CD4-positive, alpha-beta memory T cell (primary cell): ENCODE results near the gene IGFL1. TPM values are rescaled to one million over a fixed set of nuclear protein-coding genes. Genes with fewer than 3 reads are reported as not detected.
A peak's percentile ranks its signal among the peaks of the same experiment; 100 is the strongest.
"Not testable (repeated sequence)": the region's sequence is repeated elsewhere in the genome, so short reads cannot be mapped to it uniquely, and the experiment has no call there.

Experiments
- CTCF ChIA-PET: fragments of 350-600 bp; sonication (Branson Sonifier 250); formaldehyde crosslinking; loops from one replicate; lab custom pipeline; 2021; ENCODE audit warnings: inconsistent platforms; ENCODE audit not compliant: partially characterized antibody; lab: Charles Lee
- POLR2A ChIA-PET: fragments of 350-600 bp; sonication (Branson Sonifier 250); formaldehyde crosslinking; loops from one replicate; lab custom pipeline; 2021; ENCODE audit not compliant: partially characterized antibody; lab: Charles Lee
- DNase-seq, 5 donors: peaks; one replicate each; pipeline versions ENCODE4 v3.0.0 to v3.0.0-alpha.2; 2020 to 2022; ENCODE audit warnings: mixed read lengths in 1 of 5
- H3K27ac ChIP-seq: one replicate; pipeline ENCODE4 v1.7.0; 2013; ENCODE audit warnings: low read depth, low read length
- H3K27me3 ChIP-seq: 2 replicates; pipeline ENCODE4 v1.7.0; 2013; ENCODE audit warnings: mild to moderate bottlenecking, low read length, moderate library complexity; ENCODE audit not compliant: insufficient read depth
- H3K36me3 ChIP-seq: 2 replicates; pipeline ENCODE4 v1.7.0; 2013; ENCODE audit warnings: mild to moderate bottlenecking, low read length, moderate library complexity; ENCODE audit not compliant: insufficient read depth
- H3K4me1 ChIP-seq: 2 replicates; pipeline ENCODE4 v1.7.0; 2013; ENCODE audit warnings: mild to moderate bottlenecking, low read length, moderate library complexity; ENCODE audit not compliant: insufficient read depth
- H3K4me3 ChIP-seq, 2 donors: one replicate each; pipeline ENCODE4 v1.7.0; 2013; ENCODE audit warnings: low read length in 2 of 2, mild to moderate bottlenecking in 1 of 2
- H3K9me3 ChIP-seq, 2 donors: one replicate each; pipeline ENCODE4 v1.7.0; 2013; ENCODE audit warnings: low read length in 2 of 2, control low read depth in 1 of 2; ENCODE audit not compliant: control insufficient read depth in 1 of 2
- H3K27ac Mint-ChIP-seq, 7 donors: one replicate each; pipeline ENCODE4 v1.8.0; 2020 to 2021; ENCODE audit warnings: mixed read lengths in 7 of 7, mild to moderate bottlenecking in 6 of 7, inconsistent platforms in 3 of 7, moderate library complexity in 3 of 7
- H3K27me3 Mint-ChIP-seq, 2 donors: one replicate each; pipeline ENCODE4 v1.8.0; 2020 to 2021; ENCODE audit warnings: mixed read lengths in 2 of 2
- H3K36me3 Mint-ChIP-seq, 2 donors: one replicate each; pipeline ENCODE4 v1.8.0; 2020 to 2021; ENCODE audit warnings: mixed read lengths in 2 of 2, inconsistent platforms in 1 of 2, mild to moderate bottlenecking in 1 of 2
- H3K4me1 Mint-ChIP-seq, 4 donors: one replicate each; pipeline ENCODE4 v1.8.0; 2020 to 2021; ENCODE audit warnings: mixed read lengths in 4 of 4, mild to moderate bottlenecking in 1 of 4
- H3K4me3 Mint-ChIP-seq, 8 donors: one replicate each; pipeline ENCODE4 v1.8.0; 2020 to 2021; ENCODE audit warnings: mixed read lengths in 8 of 8, mild to moderate bottlenecking in 7 of 8, moderate library complexity in 6 of 8, inconsistent platforms in 3 of 8
- H3K9me3 Mint-ChIP-seq, 8 donors: one replicate each; pipeline ENCODE4 v1.8.0; 2020 to 2021; ENCODE audit warnings: mixed read lengths in 8 of 8, mild to moderate bottlenecking in 5 of 8, inconsistent platforms in 3 of 8, moderate library complexity in 1 of 8
- intact Hi-C: fragments of 100-400 bp; cut with micrococcal nuclease; formaldehyde crosslinking; loops from one replicate; pipeline ENCODE4 v1.15.1; 2023
- polyA plus RNA-seq, 2 donors: library from polyadenylated mRNA; unstranded; fragments of 300-500 nt; fragmentation: Illumina TruSeq; gene quantifications; one replicate each; pipeline ENCODE4 v1.2.3, GENCODE V29; 2021
- total RNA-seq, 2 experiments: library from RNA; stranded (reverse); gene quantifications; one replicate each; pipeline ENCODE4 v1.2.3, GENCODE V29; 2021

Gene IGFL1
- total and polyA plus RNA-seq, 4 experiments from 2014 or later: not detected

- intact Hi-C loops, H3K27me3 ChIP-seq, H3K36me3 ChIP-seq, H3K36me3 Mint-ChIP-seq, H3K4me3 Mint-ChIP-seq, H3K27ac Mint-ChIP-seq, H3K4me3 ChIP-seq, H3K4me1 ChIP-seq, CTCF ChIA-PET, H3K27ac ChIP-seq, H3K9me3 Mint-ChIP-seq, H3K9me3 ChIP-seq, H3K4me1 Mint-ChIP-seq, POLR2A ChIA-PET, DNase-seq: not testable (repeated sequence)
- H3K27me3 Mint-ChIP-seq: peaks cover 24 to 34% of the 10 kb centered on the region in 2 donors
Observed at GRCh38 chr19:46195919-46196318, 33.6 kb upstream of the IGFL1 start.

- H3K4me1 Mint-ChIP-seq: no peaks in the 10 kb centered on the region
Observed at GRCh38 chr19:46196410-46197124, 33.0 kb upstream of the IGFL1 start.

GRCh38 chr19:46197314-46198070, 32.0 kb upstream of the IGFL1 start:
- Mint-ChIP-seq H3K27me3 (peaks cover 20 to 38% of the 10 kb centered on the region in 2 donors), H3K4me1 (peaks cover 0 to 2% (median 0%) of the 10 kb centered on the region in 4 donors), H3K4me3 (no peak overlapping the region), H3K27ac (no peak overlapping the region), H3K9me3 (peaks cover 0 to 2% (median 0%) of the 10 kb centered on the region in 8 donors), H3K36me3 (no peaks in the 10 kb centered on the region)
- no peak for DNase-seq
- Histone ChIP-seq H3K27ac (no peak overlapping the region), H3K36me3 (no peaks in the 10 kb centered on the region), H3K4me1 (no peaks in the 10 kb centered on the region), H3K4me3 (no peak overlapping the region), H3K27me3 (no peaks in the 10 kb centered on the region), H3K9me3 (no peaks in the 10 kb centered on the region)
- ChIA-PET POLR2A (no interaction called here), CTCF (no interaction called here)
- intact Hi-C loops: no loop called here

More at GRCh38 chr19:46196410-46197124, 33.0 kb upstream of the IGFL1 start:
- Histone ChIP-seq H3K4me3 (no peak overlapping the region), H3K36me3 (no peaks in the 10 kb centered on the region), H3K27ac (no peak overlapping the region), H3K4me1 (no peaks in the 10 kb centered on the region), H3K9me3 (no peaks in the 10 kb centered on the region), H3K27me3 (no peaks in the 10 kb centered on the region)
- no peak for DNase-seq
- H3K27ac Mint-ChIP-seq: no peak overlapping the region
- peaks cover 22 to 32% of the 10 kb centered on the region in 2 donors for H3K27me3 Mint-ChIP-seq
- CTCF ChIA-PET: no interaction called here
- intact Hi-C loops: no loop called here
- peak overlapping the region in 1 of 8 donors; percentile 21 for H3K4me3 Mint-ChIP-seq
- H3K9me3 Mint-ChIP-seq: peaks cover 0 to 2% (median 0%) of the 10 kb centered on the region in 8 donors
- H3K36me3 Mint-ChIP-seq: no peaks in the 10 kb centered on the region
- POLR2A ChIA-PET: no interaction called here

DNA sequence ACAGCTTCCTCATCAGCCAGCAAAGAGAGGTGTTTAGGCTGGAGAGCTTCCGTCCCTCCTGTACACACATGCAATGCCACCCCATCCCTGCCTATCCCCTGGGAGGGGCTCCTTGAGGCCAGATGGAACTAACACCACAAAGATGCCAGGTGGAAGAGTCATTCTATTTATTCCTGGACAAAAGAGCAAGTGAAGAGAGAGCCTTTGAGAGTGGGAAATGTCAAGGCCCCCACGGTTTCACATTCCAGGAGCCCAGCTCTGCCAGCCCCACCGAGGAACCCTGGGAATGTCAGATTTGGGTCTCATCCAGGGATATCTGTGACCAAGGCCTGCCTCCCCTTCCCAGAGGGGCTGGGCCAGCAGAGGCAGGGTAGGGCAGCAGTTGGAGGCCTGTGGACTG, 30.8 kb upstream of the IGFL1 start:
- Mint-ChIP-seq H3K4me1 (peaks cover 0 to 2% (median 0%) of the 10 kb centered on the region in 4 donors), H3K9me3 (peaks cover 0 to 2% (median 0%) of the 10 kb centered on the region in 8 donors), H3K4me3 (no peak overlapping the region), H3K36me3 (no peaks in the 10 kb centered on the region), H3K27ac (peak overlapping the region in 1 of 7 donors; percentile 52), H3K27me3 (peaks cover 27 to 36% of the 10 kb centered on the region in 2 donors)
- DNase-seq: no peak
- no peaks in the 10 kb centered on the region for H3K27me3 ChIP-seq
- ChIA-PET CTCF (no interaction called here), POLR2A (no interaction called here)
- H3K4me1 ChIP-seq: no peaks in the 10 kb centered on the region
- H3K36me3 ChIP-seq: no peaks in the 10 kb centered on the region
- no peaks in the 10 kb centered on the region for H3K9me3 ChIP-seq
- H3K27ac ChIP-seq: no peak overlapping the region
- H3K4me3 ChIP-seq: no peak overlapping the region
- intact Hi-C loops: no loop called here

DNA sequence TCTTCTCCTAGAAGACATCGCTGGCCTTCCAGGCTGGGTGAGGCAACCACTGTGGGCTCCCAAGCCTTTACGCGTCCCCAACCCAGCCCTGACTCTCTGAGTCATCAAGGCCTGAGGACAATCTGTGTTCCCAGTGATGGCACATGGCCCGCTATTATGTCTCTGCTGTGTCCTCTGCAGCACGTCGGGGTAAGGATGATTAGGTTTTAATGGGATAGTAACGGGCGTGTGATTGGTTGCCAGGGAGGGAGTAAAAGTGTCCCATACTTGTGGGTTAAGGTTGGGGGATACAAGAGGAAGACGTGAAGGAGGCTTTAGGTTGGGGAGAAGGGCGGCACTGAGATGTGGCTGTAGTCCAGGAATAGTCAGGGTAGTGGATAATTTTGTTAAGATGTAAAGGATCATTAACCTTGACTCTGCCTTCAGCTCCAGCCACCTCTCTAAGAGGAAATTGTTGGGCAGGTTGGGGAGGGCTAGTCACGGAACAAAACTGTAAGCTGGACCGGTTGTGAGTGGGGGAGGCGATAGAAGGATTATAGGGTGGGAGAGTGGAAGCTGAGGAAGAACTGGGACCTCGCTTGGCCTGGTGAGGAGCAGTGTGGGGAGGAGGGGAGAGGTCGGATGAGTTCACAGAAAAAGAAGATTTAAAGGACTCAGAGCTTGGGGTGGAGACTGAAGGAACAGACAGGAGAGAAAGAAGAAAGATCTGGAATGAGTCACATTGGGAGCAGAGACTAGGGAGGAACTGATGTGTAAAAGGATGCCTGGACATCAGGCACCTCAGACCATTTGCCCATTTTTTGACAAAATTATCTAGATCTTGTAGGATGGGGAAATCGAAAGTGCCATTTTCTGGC, 27.9 kb upstream of the IGFL1 start:
- Mint-ChIP-seq H3K36me3 (no peaks in the 10 kb centered on the region), H3K27me3 (peaks cover 19 to 22% of the 10 kb centered on the region in 2 donors), H3K27ac (no peak overlapping the region), H3K4me3 (no peak overlapping the region), H3K4me1 (peaks cover 0 to 2% (median 0%) of the 10 kb centered on the region in 4 donors), H3K9me3 (peaks cover 0 to 2% (median 0%) of the 10 kb centered on the region in 8 donors)
- H3K9me3 ChIP-seq: no peaks in the 10 kb centered on the region
- no peaks in the 10 kb centered on the region for H3K4me1 ChIP-seq
- ChIA-PET POLR2A (no interaction called here), CTCF (no interaction called here)
- no peak overlapping the region for H3K4me3 ChIP-seq
- no peak overlapping the region for H3K27ac ChIP-seq
- intact Hi-C loops: no loop called here
- no peak for DNase-seq
- H3K27me3 ChIP-seq: no peaks in the 10 kb centered on the region
- H3K36me3 ChIP-seq: no peaks in the 10 kb centered on the region

- H3K27ac ChIP-seq: no peak overlapping the region
- Mint-ChIP-seq H3K4me3 (no peak overlapping the region), H3K27ac (no peak overlapping the region), H3K36me3 (no peaks in the 10 kb centered on the region), H3K4me1 (peaks cover 0 to 2% (median 0%) of the 10 kb centered on the region in 4 donors), H3K9me3 (peaks cover 0 to under 1% (median 0%) of the 10 kb centered on the region in 8 donors), H3K27me3 (peaks cover 13 to 14% of the 10 kb centered on the region in 2 donors)
- no peak for DNase-seq
- H3K36me3 ChIP-seq: no peaks in the 10 kb centered on the region
- POLR2A ChIA-PET: no interaction called here
- H3K4me1 ChIP-seq: no peaks in the 10 kb centered on the region
- H3K4me3 ChIP-seq: no peak overlapping the region
- CTCF ChIA-PET: no interaction called here
- no peaks in the 10 kb centered on the region for H3K9me3 ChIP-seq
- H3K27me3 ChIP-seq: no peaks in the 10 kb centered on the region
- intact Hi-C loops: no loop called here
Observed at GRCh38 chr19:46202426-46202825, 27.1 kb upstream of the IGFL1 start.
